ENCODE measurements around the gene NTN4.
"Not testable (repeated sequence)": the region's sequence is repeated elsewhere in the genome, so short reads cannot be mapped to it uniquely, and the experiment has no call there.

Gene NTN4

GRCh38 chr12:95755261-95755865 is 35.2 kb downstream of the NTN4 start:
- no peak for DNase-seq (ENCODE audit: low read depth, low spot score)

DNA sequence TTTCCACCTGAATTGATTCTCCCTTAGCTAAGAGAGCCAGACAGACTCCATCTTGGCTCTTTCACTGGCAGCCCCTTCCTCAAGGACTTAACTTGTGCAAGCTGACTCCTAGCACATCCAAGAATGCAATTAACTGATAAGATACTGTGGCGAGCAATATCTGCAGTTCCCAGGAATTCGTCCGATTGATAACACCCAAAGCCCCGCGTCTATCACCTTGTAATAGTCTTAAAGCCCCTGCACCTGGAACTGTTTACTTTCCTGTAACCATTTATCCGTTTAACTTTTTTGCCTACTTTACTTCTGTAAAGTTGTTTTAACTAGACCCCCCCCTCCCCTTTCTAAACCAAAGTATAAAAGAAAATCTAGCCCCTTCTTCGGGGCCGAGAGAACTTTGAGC is 44.5 kb downstream of the NTN4 start:
- not testable (repeated sequence) for DNase-seq (ENCODE audit: low read depth, low spot score)

GRCh38 chr12:95742586-95742985 is 48.0 kb downstream of the NTN4 start:
- no peak for DNase-seq (ENCODE audit: low read depth, low spot score)

DNA sequence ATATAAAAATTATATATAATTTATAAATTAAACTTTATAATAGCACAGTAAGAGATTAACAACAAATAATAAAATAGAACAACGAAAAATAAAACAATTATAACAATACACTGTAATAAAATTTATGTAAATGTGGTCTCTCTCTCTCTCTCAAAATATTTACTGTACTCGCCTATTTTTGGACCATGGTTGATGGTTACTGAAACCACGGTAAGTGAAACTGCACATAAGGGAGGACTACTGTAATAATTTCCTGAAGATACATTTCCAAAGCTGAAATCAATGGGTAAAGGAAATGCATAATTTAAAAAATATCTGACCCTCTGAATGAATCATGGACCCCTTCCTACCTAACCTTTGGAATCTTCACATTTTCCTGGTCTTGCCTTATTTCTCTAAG is 48.9 kb downstream of the NTN4 start:
- no peak for DNase-seq (ENCODE audit: low read depth, low spot score)

DNA sequence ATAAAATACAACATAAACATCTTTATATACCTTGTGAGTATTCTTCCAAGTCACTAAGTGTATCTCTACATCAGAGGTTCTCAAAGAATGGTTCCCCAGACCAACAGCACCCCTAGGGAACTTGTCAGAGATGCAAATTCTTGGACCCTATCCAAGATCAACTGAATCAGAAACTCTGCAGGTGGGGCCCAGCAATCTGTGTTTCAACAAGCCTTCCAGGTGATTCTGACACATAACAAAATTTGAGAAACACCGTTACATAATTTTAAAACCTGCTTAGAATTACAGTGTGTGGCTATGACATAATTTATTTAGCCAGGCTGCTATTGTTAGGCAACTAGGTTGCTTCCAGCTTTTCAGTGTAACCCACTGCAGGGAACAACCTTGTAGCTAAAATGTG is 49.8 kb downstream of the NTN4 start:
- no peak for DNase-seq (ENCODE audit: low read depth, low spot score)

DNA sequence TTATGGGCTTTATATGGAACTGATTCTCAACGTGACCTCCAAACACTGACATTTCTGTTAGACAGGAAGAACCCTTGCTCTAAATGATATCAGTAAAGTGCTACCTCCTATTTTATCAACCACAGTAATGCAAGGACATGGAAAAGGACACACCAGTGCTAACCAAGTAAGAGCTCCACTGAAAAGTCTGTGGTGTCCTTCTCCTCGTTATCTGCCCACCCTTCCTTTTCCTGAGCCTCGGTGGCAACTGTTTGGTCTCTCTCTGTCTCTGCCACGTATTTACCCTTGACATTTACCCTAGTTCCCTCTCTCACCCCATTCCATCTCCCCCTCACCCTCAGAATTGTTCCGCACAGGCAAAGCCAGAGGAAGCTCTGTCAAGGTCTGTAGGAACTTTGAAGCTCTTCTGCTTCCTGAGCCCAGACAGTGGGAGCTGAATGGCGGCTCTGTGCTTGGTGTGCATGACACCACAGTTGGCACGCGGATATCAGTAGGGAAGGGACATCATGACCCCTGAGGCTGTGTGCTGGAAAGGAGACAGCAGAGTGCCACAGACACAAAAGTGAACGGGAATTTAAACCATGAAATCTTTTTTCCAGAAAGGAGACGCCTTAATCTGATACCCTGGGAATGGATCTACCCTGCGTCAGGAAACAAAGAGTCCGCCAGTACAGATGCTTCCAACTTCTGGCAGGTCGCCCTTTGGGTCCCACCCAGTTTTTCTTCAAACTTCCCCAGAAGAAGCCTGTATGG is 50.8 kb downstream of the NTN4 start:
- DNase-seq (ENCODE audit: low read depth, low spot score), result no peak

- DNase-seq (ENCODE audit: low read depth, low spot score), result no peak
These were observed 52.4 kb downstream of the NTN4 start for GRCh38 chr12:95738024-95738611.

DNA sequence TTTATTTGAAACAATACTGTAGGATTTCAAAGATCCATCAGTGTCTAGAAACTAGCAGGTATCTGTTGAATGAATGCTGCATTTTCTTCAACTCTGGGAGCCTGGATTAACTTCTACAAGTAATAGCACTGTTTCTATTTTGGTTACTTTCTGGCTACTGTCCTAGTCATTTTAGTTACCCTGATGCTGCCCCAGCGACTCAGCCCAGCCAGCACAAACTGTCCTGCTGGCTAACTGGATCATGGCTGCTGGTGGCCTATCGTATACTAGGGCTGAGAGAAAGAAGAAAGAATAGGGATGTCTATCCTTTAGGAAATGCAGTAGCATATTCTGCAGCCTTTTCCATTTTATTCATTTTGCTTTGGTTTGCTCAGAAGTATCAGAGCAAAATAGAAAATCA is 53.9 kb downstream of the NTN4 start:
- peak; percentile 32 for DNase-seq (ENCODE audit: low read depth, low spot score)

GRCh38 chr12:95735728-95736127 is 54.8 kb downstream of the NTN4 start:
- DNase-seq (ENCODE audit: low read depth, low spot score), result not testable (repeated sequence)

DNA sequence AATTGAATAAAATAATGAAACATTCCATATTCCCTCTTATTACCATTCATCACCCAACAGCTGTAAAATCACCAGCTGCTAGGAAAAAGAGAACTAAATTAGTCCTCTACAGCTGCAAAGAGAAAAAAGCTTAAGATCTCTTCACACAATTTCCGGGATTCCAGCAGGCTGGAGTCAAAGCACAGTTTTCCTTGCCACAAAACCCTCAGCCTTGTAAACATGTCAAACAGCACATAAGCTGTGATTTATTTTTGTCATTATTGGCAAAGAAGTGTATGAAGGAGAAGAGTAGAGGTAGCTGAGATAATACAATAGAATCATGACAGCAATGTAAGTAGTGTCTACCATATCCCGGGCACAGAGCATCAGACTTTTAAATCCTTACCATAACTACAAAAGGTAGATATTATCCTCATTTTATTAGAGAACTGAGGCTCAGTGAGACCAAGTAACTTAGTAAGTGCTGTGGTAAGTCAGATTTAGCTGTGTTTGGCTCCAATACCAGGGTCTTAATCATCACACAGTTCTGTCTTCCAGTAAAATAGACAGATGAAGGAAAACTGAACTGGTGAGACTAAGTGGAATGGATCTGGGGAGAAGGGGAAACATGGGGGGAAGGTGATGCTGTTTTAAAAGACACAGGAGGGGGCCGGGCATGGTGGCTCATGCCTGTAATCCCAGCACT is 57.3 kb downstream of the NTN4 start:
- peak; percentile 79 for DNase-seq (ENCODE audit: low read depth, low spot score)

- no peak for DNase-seq (ENCODE audit: low read depth, low spot score)
These were observed 59.0 kb downstream of the NTN4 start for GRCh38 chr12:95731519-95731958.

DNA sequence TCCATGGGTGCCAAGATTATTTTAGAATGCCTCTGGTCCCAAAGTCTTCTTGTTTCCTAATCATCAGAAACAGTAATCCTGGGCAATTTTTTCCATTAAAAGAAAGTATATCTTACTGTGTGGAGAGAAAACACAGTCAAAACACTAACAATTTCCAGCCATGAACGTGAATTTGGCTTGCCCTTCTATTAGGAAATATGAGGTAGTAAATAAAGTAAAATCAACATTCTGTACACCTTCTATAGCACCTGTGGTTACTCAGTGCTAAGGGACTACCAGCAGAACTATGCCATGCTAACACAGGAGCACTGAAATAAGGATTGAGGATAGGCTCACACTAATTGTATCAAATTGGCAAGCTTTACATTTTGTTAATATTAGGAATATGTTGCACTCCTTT is 60.1 kb downstream of the NTN4 start:
- no peak for DNase-seq (ENCODE audit: low read depth, low spot score)

GRCh38 chr12:95726903-95727302 is 63.7 kb downstream of the NTN4 start:
- no peak for DNase-seq (ENCODE audit: low read depth, low spot score)

GRCh38 chr12:95724767-95725166 is 65.8 kb downstream of the NTN4 start:
- no peak for DNase-seq (ENCODE audit: low read depth, low spot score)

- no peak for DNase-seq (ENCODE audit: low read depth, low spot score)
These were observed 66.7 kb downstream of the NTN4 start for GRCh38 chr12:95723693-95724384.

- DNase-seq (ENCODE audit: low read depth, low spot score), result peak; percentile 41
These were observed 69.2 kb downstream of the NTN4 start for GRCh38 chr12:95721320-95721719.

DNA sequence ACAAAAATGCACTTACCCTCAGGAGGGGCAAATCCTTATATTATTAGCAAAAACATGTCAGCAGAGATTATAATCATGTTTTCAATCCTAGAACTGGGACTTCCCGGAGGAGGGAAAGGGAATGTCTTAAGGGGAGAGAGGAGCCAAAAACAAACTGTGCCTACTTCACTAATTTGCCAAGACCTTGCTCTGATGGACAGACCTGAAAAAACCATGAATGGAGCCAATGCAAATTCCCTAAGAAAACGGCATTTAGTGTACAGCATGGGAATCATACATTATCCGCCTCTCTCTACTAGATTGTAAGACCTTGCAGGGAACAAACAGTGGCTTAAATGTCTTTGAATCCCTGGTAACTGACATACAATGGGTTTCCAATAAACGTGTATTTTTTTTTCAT is 70.4 kb downstream of the NTN4 start:
- no peak for DNase-seq (ENCODE audit: low read depth, low spot score)

DNA sequence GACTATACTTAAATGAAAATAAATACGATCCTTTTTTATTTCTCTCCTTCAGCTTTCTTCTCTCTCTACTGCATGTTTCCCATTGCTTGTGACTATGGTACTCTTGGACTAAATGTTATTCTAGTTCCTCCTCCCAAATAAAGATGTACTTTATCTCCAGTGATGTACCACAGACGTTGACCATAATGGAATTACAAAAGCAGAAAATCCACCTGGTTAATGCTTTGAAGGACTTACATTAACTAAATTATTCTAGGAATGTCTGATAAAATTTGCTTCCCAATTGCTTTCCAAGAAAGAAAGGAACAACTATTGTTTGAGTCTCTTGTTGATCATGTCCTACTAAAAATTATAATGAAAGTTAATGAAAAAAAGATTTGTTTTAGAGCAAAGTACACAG is 71.8 kb downstream of the NTN4 start:
- DNase-seq (ENCODE audit: low read depth, low spot score), result no peak

DNA sequence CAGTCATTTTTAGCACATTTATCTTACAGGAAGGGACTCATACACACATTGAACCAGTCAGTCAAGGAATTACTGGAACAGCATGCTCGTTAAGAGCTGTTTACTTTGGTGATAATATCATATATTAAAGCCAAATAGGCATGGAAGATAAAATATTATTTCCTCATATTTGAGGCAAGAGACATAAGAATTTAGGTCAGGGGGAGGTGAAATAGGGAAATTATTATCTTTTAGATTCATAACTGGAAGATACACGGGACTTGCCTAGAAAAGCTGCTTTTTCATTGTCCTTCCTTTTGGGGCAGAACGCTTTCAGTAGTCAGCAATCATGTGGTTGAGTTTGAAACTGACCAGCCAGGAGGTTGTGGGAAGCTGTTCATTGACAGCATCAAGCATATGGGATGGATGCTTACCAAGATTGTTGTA is 72.5 kb downstream of the NTN4 start:
- DNase-seq (ENCODE audit: low read depth, low spot score), result no peak

GRCh38 chr12:95717316-95717928 is 73.1 kb downstream of the NTN4 start:
- DNase-seq (ENCODE audit: low read depth, low spot score), result no peak

GRCh38 chr12:95715177-95715576 is 75.4 kb downstream of the NTN4 start:
- DNase-seq (ENCODE audit: low read depth, low spot score), result no peak

Data from astrocyte of the hippocampus (primary cell).